HEK293 (cell line): Measurements from ENCODE around the gene AFDN.
A peak's percentile ranks its signal among the peaks of the same experiment; 100 is the strongest.

Source experiments
- CTCF ChIA-PET: fragments of 350-600 bp; formaldehyde crosslinking; extraction: SDS; loops from one replicate; lab custom pipeline; 2021; ENCODE audit warnings: antibody characterized with exemption; lab: Yijun Ruan, JAX
- POLR2A ChIA-PET: fragments of 300-600 bp; formaldehyde crosslinking; extraction: SDS; loops from one replicate; lab custom pipeline; 2020; ENCODE audit warnings: antibody characterized with exemption, inconsistent platforms; lab: Yijun Ruan, JAX
- H3K27ac ChIP-seq: fragments of 200-500 bp; sonication (Bioruptor generic); 2 replicates; pipeline ENCODE4 v1.5.1; 2014; ENCODE audit warnings: low read depth, low read length, control low read depth, inconsistent platforms; ENCODE audit errors: extremely low read depth
- H3K36me3 ChIP-seq, 2 experiments: fragments of 200-500 bp in 1 of 2; sonication (Bioruptor generic) in 1 of 2; 1 replicate in 1 of 2; 2 replicates in 1 of 2; pipeline ENCODE4 v1.5.1; 2014 to 2017; ENCODE audit warnings: inconsistent platforms in 2 of 2, low read length in 2 of 2; ENCODE audit not compliant: control insufficient read depth in 2 of 2, insufficient read depth in 1 of 2
- H3K4me1 ChIP-seq: fragments of 200-500 bp; sonication (Bioruptor generic); 2 replicates; pipeline ENCODE4 v1.5.1; 2014; ENCODE audit warnings: mild to moderate bottlenecking, low read length, inconsistent platforms; ENCODE audit not compliant: control insufficient read depth, insufficient read depth
- H3K4me3 ChIP-seq: 2 replicates; pipeline ENCODE4 v1.5.1; 2011; ENCODE audit warnings: low read depth, mild to moderate bottlenecking, control low read depth, low read length, moderate library complexity
- H3K9me3 ChIP-seq: fragments of 200-500 bp; sonication (Bioruptor generic); 2 replicates; pipeline ENCODE4 v1.5.1; 2014; ENCODE audit warnings: low read depth, low read length, inconsistent platforms; ENCODE audit not compliant: control insufficient read depth, insufficient read depth
- ZFP69B ChIP-seq: fragments of 450-650 bp; formaldehyde crosslinking; IDR thresholded peaks from 2 replicates; pipeline ENCODE4 v1.5.1; 2016; ENCODE audit warnings: missing biosample characterization, missing genetic modification characterization
- ZNF10 ChIP-seq: fragments of 450-650 bp; formaldehyde crosslinking; IDR thresholded peaks from 2 replicates; pipeline ENCODE4 v1.5.1; 2017; ENCODE audit warnings: missing biosample characterization, missing genetic modification characterization
- ZNF121 ChIP-seq: fragments of 450-650 bp; formaldehyde crosslinking; IDR thresholded peaks from 2 replicates; pipeline ENCODE4 v1.5.1; 2016; ENCODE audit warnings: missing biosample characterization, missing genetic modification characterization
- ZNF132 ChIP-seq: fragments of 450-650 bp; formaldehyde crosslinking; IDR thresholded peaks from 2 replicates; pipeline ENCODE4 v1.5.1; 2017; ENCODE audit warnings: missing biosample characterization, missing genetic modification characterization, borderline replicate concordance
- ZNF16 ChIP-seq: fragments of 450-650 bp; formaldehyde crosslinking; IDR thresholded peaks from 2 replicates; pipeline ENCODE4 v1.5.1; 2016; ENCODE audit warnings: low read depth, missing biosample characterization, missing genetic modification characterization
- ZNF202 ChIP-seq: fragments of 450-650 bp; formaldehyde crosslinking; IDR thresholded peaks from 2 replicates; pipeline ENCODE4 v1.5.1; 2016; ENCODE audit warnings: missing biosample characterization, missing genetic modification characterization, borderline replicate concordance
- ZNF530 ChIP-seq: fragments of 450-650 bp; formaldehyde crosslinking; IDR thresholded peaks from 2 replicates; pipeline ENCODE4 v1.5.1; 2016; ENCODE audit warnings: low read depth, missing biosample characterization, missing genetic modification characterization
- ZNF768 ChIP-seq: fragments of 450-650 bp; formaldehyde crosslinking; IDR thresholded peaks from 2 replicates; pipeline ENCODE4 v1.5.1; 2018; ENCODE audit warnings: missing biosample characterization, mild to moderate bottlenecking, missing genetic modification characterization
- TF ChIP-seq, protein P1 (sequence below): fragments of 450-650 bp; formaldehyde crosslinking; IDR thresholded peaks from 2 replicates; pipeline ENCODE4 v1.5.1; 2016; ENCODE audit warnings: missing biosample characterization, missing genetic modification characterization, borderline replicate concordance
- TF ChIP-seq, protein P2 (sequence below): fragments of 450-650 bp; formaldehyde crosslinking; IDR thresholded peaks from 2 replicates; pipeline ENCODE4 v1.5.1; 2017; ENCODE audit warnings: missing biosample characterization, missing genetic modification characterization
- TF ChIP-seq, protein P3 (sequence below): fragments of 450-650 bp; formaldehyde crosslinking; IDR thresholded peaks from 2 replicates; pipeline ENCODE4 v1.5.1; 2016; ENCODE audit warnings: missing biosample characterization, missing genetic modification characterization
- TF ChIP-seq, protein P4 (sequence below): IDR thresholded peaks from 2 replicates; pipeline ENCODE4 v1.6.1; 2011; ENCODE audit warnings: mild to moderate bottlenecking, low read depth, low read length, borderline replicate concordance
- TF ChIP-seq, protein P5 (sequence below): fragments of 450-650 bp; formaldehyde crosslinking; IDR thresholded peaks from 2 replicates; pipeline ENCODE4 v1.5.1; 2016; ENCODE audit warnings: missing biosample characterization, missing genetic modification characterization
- TF ChIP-seq, protein P6 (sequence below): fragments of 450-650 bp; formaldehyde crosslinking; IDR thresholded peaks from 2 replicates; pipeline ENCODE4 v1.5.1; 2016; ENCODE audit warnings: missing biosample characterization, missing genetic modification characterization, low read depth
- TF ChIP-seq, protein P7 (sequence below): fragments of 450-650 bp; formaldehyde crosslinking; IDR thresholded peaks from 2 replicates; pipeline ENCODE4 v1.5.1; 2016; ENCODE audit warnings: missing biosample characterization, missing genetic modification characterization
- TF ChIP-seq, protein P8 (sequence below): fragments of 450-650 bp; formaldehyde crosslinking; IDR thresholded peaks from 2 replicates; pipeline ENCODE4 v1.5.1; 2016; ENCODE audit warnings: missing biosample characterization, missing genetic modification characterization

AFDN gene

DNA sequence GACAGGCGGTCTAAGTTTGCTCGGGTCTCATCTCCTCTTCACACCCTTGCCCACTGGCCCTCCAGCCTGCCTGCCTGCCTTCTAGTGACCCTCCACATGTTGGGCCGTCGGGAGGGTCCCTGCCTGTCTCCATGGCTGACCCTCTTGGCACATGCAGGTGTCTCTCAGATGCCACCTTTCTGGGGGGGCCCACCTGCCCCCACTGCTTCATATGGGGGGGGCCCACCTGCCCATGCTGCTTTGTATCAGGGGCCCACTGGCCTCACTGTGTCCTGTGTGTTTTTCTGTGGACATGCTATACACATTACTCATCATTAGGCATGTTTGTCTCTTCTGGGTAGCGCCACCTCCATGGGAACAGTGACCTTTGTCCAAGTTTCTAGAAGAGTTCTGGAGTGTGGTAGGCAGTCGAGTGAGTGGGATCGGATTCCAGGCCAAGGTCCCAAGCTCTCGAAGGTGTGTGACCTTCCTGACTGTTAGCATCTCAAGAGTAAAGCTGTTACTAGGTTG is 130.3 kb downstream of the AFDN start:
- POLR2A ChIA-PET = no interaction called here
- Histone ChIP-seq H3K36me3 (peaks cover 7 to 55% of the 10 kb centered on the region in 2 experiments), H3K27ac (no peak overlapping the region), H3K9me3 (no peaks in the 10 kb centered on the region), H3K4me3 (no peak overlapping the region), H3K4me1 (peaks cover 6% of the 10 kb centered on the region)
- CTCF ChIA-PET = interaction anchor here (3.4 kb wide), 1 partner anchor 11 kb away, joined by 20 read pairs; no protein-coding TSS in a partner anchor
- TF ChIP-seq ZNF530 (tag by site-specific recombination) (no peak), ZFP69B (0 out of 2 replicates have a peak, but pooled peaks have one; percentile 36)

DNA sequence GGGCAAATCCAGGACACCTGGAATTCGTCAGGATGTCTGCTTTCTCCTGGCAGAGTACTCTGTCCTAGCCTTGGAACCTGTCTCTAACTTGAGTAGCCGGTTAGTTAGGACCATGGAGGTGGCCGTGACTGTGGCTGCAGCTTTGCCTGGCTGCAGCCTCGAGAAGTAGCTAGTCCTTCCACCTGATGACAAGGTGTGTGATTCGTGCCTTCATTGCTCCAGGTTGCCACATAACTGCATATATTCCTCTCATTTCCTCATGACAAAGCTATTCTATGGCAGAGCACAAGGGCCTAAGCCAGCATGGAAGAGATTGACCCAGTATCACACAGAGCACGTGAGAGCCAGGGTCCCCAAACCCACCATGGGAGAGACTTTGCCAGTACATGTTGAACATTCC is 130.9 kb downstream of the AFDN start:
- ChIA-PET CTCF (interaction anchor here (3.4 kb wide), 1 partner anchor 11 kb away, joined by 20 read pairs; no protein-coding TSS in a partner anchor), POLR2A (no interaction called here)
- no peaks in the 10 kb centered on the region for H3K9me3 ChIP-seq
- H3K4me1 ChIP-seq = peaks cover under 1% of the 10 kb centered on the region
- no peak overlapping the region for H3K27ac ChIP-seq
- TF ChIP-seq, protein P1, sequence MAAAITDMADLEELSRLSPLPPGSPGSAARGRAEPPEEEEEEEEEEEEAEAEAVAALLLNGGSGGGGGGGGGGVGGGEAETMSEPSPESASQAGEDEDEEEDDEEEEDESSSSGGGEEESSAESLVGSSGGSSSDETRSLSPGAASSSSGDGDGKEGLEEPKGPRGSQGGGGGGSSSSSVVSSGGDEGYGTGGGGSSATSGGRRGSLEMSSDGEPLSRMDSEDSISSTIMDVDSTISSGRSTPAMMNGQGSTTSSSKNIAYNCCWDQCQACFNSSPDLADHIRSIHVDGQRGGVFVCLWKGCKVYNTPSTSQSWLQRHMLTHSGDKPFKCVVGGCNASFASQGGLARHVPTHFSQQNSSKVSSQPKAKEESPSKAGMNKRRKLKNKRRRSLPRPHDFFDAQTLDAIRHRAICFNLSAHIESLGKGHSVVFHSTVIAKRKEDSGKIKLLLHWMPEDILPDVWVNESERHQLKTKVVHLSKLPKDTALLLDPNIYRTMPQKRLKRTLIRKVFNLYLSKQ = no peak
- TF ChIP-seq, protein P2, sequence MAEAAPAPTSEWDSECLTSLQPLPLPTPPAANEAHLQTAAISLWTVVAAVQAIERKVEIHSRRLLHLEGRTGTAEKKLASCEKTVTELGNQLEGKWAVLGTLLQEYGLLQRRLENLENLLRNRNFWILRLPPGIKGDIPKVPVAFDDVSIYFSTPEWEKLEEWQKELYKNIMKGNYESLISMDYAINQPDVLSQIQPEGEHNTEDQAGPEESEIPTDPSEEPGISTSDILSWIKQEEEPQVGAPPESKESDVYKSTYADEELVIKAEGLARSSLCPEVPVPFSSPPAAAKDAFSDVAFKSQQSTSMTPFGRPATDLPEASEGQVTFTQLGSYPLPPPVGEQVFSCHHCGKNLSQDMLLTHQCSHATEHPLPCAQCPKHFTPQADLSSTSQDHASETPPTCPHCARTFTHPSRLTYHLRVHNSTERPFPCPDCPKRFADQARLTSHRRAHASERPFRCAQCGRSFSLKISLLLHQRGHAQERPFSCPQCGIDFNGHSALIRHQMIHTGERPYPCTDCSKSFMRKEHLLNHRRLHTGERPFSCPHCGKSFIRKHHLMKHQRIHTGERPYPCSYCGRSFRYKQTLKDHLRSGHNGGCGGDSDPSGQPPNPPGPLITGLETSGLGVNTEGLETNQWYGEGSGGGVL (tag by site-specific recombination) = no peak
- TF ChIP-seq, protein P3, sequence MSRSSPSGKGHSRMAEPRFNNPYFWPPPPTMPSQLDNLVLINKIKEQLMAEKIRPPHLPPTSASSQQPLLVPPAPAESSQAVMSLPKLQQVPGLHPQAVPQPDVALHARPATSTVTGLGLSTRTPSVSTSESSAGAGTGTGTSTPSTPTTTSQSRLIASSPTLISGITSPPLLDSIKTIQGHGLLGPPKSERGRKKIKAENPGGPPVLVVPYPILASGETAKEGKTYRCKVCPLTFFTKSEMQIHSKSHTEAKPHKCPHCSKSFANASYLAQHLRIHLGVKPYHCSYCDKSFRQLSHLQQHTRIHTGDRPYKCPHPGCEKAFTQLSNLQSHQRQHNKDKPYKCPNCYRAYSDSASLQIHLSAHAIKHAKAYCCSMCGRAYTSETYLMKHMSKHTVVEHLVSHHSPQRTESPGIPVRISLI (tag by site-specific recombination) = no peak
- no peak for TF ChIP-seq ZNF132 (tag by site-specific recombination)
- TF ChIP-seq, protein P4, sequence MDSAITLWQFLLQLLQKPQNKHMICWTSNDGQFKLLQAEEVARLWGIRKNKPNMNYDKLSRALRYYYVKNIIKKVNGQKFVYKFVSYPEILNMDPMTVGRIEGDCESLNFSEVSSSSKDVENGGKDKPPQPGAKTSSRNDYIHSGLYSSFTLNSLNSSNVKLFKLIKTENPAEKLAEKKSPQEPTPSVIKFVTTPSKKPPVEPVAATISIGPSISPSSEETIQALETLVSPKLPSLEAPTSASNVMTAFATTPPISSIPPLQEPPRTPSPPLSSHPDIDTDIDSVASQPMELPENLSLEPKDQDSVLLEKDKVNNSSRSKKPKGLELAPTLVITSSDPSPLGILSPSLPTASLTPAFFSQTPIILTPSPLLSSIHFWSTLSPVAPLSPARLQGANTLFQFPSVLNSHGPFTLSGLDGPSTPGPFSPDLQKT = no peak
- no peak for TF ChIP-seq ZNF10 (tag by site-specific recombination)
- H3K4me3 ChIP-seq = no peak overlapping the region
- peaks cover 11 to 55% of the 10 kb centered on the region in 2 experiments for H3K36me3 ChIP-seq

DNA sequence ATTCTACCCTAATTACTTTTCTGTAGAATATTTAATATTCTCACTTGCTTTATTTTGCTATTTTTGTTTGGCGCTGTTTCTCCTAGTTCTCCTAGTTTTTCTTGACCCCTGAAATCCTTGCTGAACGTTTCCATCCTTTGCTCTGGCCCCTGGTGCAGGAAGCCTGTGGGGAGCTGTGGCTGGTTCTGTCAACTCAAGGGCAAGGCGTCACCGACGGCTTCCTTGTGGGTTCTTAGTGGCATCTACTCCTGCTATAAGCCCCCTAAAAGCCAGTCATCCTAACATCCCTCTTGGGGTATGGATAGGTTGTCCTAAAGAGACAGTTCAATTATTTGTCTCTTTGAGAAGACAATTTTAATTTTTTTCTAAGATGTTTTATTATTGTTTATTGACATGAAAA is 133.9 kb downstream of the AFDN start:
- Histone ChIP-seq H3K27ac (no peak overlapping the region), H3K4me1 (no peaks in the 10 kb centered on the region), H3K4me3 (no peak overlapping the region), H3K36me3 (peaks cover 16 to 63% of the 10 kb centered on the region in 2 experiments), H3K9me3 (no peaks in the 10 kb centered on the region)
- ChIA-PET POLR2A (no interaction called here), CTCF (interaction anchor here (1.3 kb wide), 1 partner anchor 7 kb away, joined by 7 read pairs; no protein-coding TSS in a partner anchor)
- TF ChIP-seq, protein P5, sequence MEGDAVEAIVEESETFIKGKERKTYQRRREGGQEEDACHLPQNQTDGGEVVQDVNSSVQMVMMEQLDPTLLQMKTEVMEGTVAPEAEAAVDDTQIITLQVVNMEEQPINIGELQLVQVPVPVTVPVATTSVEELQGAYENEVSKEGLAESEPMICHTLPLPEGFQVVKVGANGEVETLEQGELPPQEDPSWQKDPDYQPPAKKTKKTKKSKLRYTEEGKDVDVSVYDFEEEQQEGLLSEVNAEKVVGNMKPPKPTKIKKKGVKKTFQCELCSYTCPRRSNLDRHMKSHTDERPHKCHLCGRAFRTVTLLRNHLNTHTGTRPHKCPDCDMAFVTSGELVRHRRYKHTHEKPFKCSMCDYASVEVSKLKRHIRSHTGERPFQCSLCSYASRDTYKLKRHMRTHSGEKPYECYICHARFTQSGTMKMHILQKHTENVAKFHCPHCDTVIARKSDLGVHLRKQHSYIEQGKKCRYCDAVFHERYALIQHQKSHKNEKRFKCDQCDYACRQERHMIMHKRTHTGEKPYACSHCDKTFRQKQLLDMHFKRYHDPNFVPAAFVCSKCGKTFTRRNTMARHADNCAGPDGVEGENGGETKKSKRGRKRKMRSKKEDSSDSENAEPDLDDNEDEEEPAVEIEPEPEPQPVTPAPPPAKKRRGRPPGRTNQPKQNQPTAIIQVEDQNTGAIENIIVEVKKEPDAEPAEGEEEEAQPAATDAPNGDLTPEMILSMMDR (tag by site-specific recombination) = no peak
- TF ChIP-seq ZNF202 (tag by site-specific recombination) = no peak
- TF ChIP-seq, protein P6, sequence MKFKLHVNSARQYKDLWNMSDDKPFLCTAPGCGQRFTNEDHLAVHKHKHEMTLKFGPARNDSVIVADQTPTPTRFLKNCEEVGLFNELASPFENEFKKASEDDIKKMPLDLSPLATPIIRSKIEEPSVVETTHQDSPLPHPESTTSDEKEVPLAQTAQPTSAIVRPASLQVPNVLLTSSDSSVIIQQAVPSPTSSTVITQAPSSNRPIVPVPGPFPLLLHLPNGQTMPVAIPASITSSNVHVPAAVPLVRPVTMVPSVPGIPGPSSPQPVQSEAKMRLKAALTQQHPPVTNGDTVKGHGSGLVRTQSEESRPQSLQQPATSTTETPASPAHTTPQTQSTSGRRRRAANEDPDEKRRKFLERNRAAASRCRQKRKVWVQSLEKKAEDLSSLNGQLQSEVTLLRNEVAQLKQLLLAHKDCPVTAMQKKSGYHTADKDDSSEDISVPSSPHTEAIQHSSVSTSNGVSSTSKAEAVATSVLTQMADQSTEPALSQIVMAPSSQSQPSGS (tag by site-specific recombination) = no peak
- no peak for TF ChIP-seq ZNF768 (tag by site-specific recombination)
- TF ChIP-seq ZNF121 (tag by site-specific recombination) = no peak
- TF ChIP-seq ZNF16 (tag by site-specific recombination) = no peak
- TF ChIP-seq, protein P7, sequence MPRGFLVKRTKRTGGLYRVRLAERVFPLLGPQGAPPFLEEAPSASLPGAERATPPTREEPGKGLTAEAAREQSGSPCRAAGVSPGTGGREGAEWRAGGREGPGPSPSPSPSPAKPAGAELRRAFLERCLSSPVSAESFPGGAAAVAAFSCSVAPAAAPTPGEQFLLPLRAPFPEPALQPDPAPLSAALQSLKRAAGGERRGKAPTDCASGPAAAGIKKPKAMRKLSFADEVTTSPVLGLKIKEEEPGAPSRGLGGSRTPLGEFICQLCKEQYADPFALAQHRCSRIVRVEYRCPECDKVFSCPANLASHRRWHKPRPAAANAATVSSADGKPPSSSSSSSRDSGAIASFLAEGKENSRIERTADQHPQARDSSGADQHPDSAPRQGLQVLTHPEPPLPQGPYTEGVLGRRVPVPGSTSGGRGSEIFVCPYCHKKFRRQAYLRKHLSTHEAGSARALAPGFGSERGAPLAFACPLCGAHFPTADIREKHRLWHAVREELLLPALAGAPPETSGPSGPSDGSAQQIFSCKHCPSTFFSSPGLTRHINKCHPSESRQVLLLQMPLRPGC (tag by site-specific recombination) = no peak
- TF ChIP-seq, protein P8, sequence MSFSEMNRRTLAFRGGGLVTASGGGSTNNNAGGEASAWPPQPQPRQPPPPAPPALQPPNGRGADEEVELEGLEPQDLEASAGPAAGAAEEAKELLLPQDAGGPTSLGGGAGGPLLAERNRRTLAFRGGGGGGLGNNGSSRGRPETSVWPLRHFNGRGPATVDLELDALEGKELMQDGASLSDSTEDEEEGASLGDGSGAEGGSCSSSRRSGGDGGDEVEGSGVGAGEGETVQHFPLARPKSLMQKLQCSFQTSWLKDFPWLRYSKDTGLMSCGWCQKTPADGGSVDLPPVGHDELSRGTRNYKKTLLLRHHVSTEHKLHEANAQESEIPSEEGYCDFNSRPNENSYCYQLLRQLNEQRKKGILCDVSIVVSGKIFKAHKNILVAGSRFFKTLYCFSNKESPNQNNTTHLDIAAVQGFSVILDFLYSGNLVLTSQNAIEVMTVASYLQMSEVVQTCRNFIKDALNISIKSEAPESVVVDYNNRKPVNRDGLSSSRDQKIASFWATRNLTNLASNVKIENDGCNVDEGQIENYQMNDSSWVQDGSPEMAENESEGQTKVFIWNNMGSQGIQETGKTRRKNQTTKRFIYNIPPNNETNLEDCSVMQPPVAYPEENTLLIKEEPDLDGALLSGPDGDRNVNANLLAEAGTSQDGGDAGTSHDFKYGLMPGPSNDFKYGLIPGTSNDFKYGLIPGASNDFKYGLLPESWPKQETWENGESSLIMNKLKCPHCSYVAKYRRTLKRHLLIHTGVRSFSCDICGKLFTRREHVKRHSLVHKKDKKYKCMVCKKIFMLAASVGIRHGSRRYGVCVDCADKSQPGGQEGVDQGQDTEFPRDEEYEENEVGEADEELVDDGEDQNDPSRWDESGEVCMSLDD (tag by site-specific recombination) = no peak
